Activated naive CD4-positive, alpha-beta T cell treated with anti-CD3 and anti-CD28 coated beads, Interleukin-2, amount 50 U/mL, for 72 hours (primary cell): ENCODE measurements around the gene UPF2. TPM values are rescaled to one million over a fixed set of nuclear protein-coding genes. Genes with fewer than 3 reads are reported as not detected.

ENCODE experiments used
- ATAC-seq, 2 donors: fragments of 150-1000 bp; cut with Tn5 transposase; 2 replicates each; pipeline ENCODE4 v1.10.0; 2021; ENCODE audit warnings: mild to moderate bottlenecking in 2 of 2, moderate library complexity in 2 of 2
- DNase-seq, 2 donors: peaks; one replicate each; pipeline ENCODE4 v3.0.0; 2021 to 2022; ENCODE audit warnings: low spot score in 2 of 2
- H3K27ac Mint-ChIP-seq, 2 donors: one replicate each; pipeline ENCODE4 v1.8.0; 2022; ENCODE audit warnings: mild to moderate bottlenecking in 2 of 2, mixed read lengths in 2 of 2
- H3K36me3 Mint-ChIP-seq, 2 donors: one replicate each; pipeline ENCODE4 v1.8.0; 2022; ENCODE audit warnings: mixed read lengths in 2 of 2
- H3K9me3 Mint-ChIP-seq, 2 donors: one replicate each; pipeline ENCODE4 v1.8.0; 2022; ENCODE audit warnings: mixed read lengths in 2 of 2
- total RNA-seq, 2 donors: library from RNA; stranded (reverse); gene quantifications; one replicate each; pipeline ENCODE4 v1.2.3, GENCODE V29; 2022

UPF2 gene
- total RNA-seq, 2 donors from 2014 or later = 40.1 to 42.8 TPM

GRCh38 chr10:11874568-11875493 lies 167.8 kb downstream of the UPF2 start:
- DNase-seq = no peak
- Mint-ChIP-seq H3K27ac (peak overlapping the region in 1 of 2 donors; percentile 23), H3K36me3 (no peaks in the 10 kb centered on the region)

GRCh38 chr10:11871466-11871865 lies 171.1 kb downstream of the UPF2 start:
- Mint-ChIP-seq H3K27ac (no peak overlapping the region), H3K9me3 (no peaks in the 10 kb centered on the region), H3K36me3 (no peaks in the 10 kb centered on the region)
- DNase-seq = no peak
- peak in 1 of 2 donors; percentile 22 for ATAC-seq

More at GRCh38 chr10:11874568-11875493, 167.8 kb downstream of the UPF2 start:
- no peaks in the 10 kb centered on the region for H3K9me3 Mint-ChIP-seq
- peak; percentile 32 to 70 for ATAC-seq

DNA sequence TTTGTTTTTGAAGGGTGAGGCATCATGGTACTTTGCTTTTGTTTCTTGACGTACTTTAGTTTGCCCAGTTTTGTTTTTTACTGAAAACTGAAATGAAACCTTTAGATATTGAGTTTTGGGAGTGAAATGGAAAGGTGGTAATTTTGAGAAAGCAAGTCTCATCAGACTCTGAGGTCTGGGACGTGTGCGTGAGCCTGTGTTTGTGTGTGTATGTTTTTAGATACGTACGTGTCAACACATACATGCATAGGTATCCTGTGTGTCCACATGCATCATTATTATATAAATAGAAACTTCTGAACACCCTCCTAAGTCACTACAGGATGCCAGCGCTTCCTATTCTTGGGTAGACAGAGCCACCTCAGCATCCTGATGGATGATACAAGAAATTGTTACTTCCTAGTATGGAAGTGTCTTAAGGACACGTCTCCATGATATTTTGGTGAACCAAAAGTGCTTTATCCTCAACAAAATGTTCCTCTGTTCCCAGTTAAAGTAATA lies 171.7 kb downstream of the UPF2 start:
- Mint-ChIP-seq H3K36me3 (no peaks in the 10 kb centered on the region), H3K27ac (no peak overlapping the region), H3K9me3 (no peaks in the 10 kb centered on the region)
- no peak for DNase-seq
- no peak for ATAC-seq

- no peaks in the 10 kb centered on the region for H3K36me3 Mint-ChIP-seq
- no peak for DNase-seq
- no peaks in the 10 kb centered on the region for H3K9me3 Mint-ChIP-seq
- ATAC-seq = no peak
- H3K27ac Mint-ChIP-seq = no peak overlapping the region
These were observed 172.2 kb downstream of the UPF2 start for GRCh38 chr10:11870461-11870780.

Other genes with a start within 250 kb of the UPF2 start
- 1 to 10 TPM in 1 of 2 donors, under 1 TPM in 1; 0.55 to 1.2 TPM for gene PROSER2, start 219.5 kb downstream of the UPF2 start, total RNA-seq
- gene DHTKD1, start 26.1 kb upstream of the UPF2 start, total RNA-seq = 10 to 100 TPM; 19.8 to 27.0 TPM
- 10 to 100 TPM; 25.4 to 28.8 TPM for gene SEC61A2, start 86.9 kb upstream of the UPF2 start, total RNA-seq
- 100 to 1,000 TPM; 102 to 126 TPM for gene NUDT5, start 153.1 kb upstream of the UPF2 start, total RNA-seq
- gene CDC123, start 153.4 kb upstream of the UPF2 start, total RNA-seq = 100 to 1,000 TPM; 116 to 127 TPM